ENCODE results near the gene PLIN4. TPM values are rescaled to one million over a fixed set of nuclear protein-coding genes. Genes with fewer than 3 reads are reported as not detected.

Gene PLIN4
- total and polyA plus RNA-seq, 12 donors = 0.09 to 25.4 (median 2.5) TPM

GRCh38 chr19:4453232-4454179, 64.8 kb downstream of the PLIN4 start:
- Histone ChIP-seq H3K27me3 (no peaks in the 10 kb centered on the region), H3K4me3 (no peak overlapping the region), H3K4me1 (replicated peaks in 1 of 2) (peaks cover 44 to 49% of the 10 kb centered on the region in 2 donors), H3K36me3 (replicated peaks in 1 of 2) (peaks cover 0 to 51% of the 10 kb centered on the region in 2 donors), H3K9me3 (replicated peaks in 1 of 3) (no peaks in the 10 kb centered on the region), H3K27ac (peak overlapping the region in 4 of 5 donors; percentile 9 to 95 (median 90))
- intact Hi-C loops (cut with DNase I) = loop anchor here in 1 of 2 donors (10.0 kb wide), 1 partner anchor 49 kb away; the partner anchor contains the start of genes CHAF1A and SH3GL1
- 47 to 74% (median 53%) methylated on average over 20 to 34 of the region's 34 CpGs for WGBS, 4 donors
- no peak for TF ChIP-seq CTCF (IDR thresholded peaks at IDR 0.05)
- TF ChIP-seq POLR2A (IDR thresholded peaks at IDR 0.05) = peak in 1 of 2 donors; percentile 13
- peak in 4 of 7 donors; percentile 59 to 71 (median 70) for DNase-seq

- Histone ChIP-seq H3K4me1 (replicated peaks in 1 of 2) (peaks cover 55 to 56% of the 10 kb centered on the region in 2 donors), H3K36me3 (replicated peaks in 1 of 2) (peaks cover 0 to 62% of the 10 kb centered on the region in 2 donors)
- intact Hi-C loops (cut with DNase I) = loop anchor here in 1 of 2 donors (10.0 kb wide), 1 partner anchor 48 kb away; the partner anchor contains the start of genes CHAF1A and SH3GL1
These were observed 65.9 kb downstream of the PLIN4 start for GRCh38 chr19:4452230-4452990.

More at GRCh38 chr19:4452230-4452990, 65.9 kb downstream of the PLIN4 start:
- TF ChIP-seq CTCF (IDR thresholded peaks at IDR 0.05) = no peak
- no peak for TF ChIP-seq POLR2A (IDR thresholded peaks at IDR 0.05)
- 87 to 91% (median 88%) methylated on average over 19 to 24 of the region's 24 CpGs for WGBS, 4 donors
- no peak overlapping the region for H3K4me3 ChIP-seq
- DNase-seq = no peak
- no peaks in the 10 kb centered on the region for H3K9me3 ChIP-seq (replicated peaks in 1 of 3)
- peak overlapping the region in 3 of 5 donors; percentile 88 to 95 (median 93) for H3K27ac ChIP-seq
- no peaks in the 10 kb centered on the region for H3K27me3 ChIP-seq

Other genes starting within 250 kb of the PLIN4 start
- 1 to 10 TPM in 2 of 9 donors, under 1 TPM in 1, not detected in 6; 0.67 to 4.1 (median 1.8) TPM for gene SHD, start 239.2 kb downstream of the PLIN4 start, total RNA-seq
- under 1 TPM; 0.07 to 0.80 (median 0.24) TPM for gene SHD, start 239.2 kb downstream of the PLIN4 start, polyA plus RNA-seq
- under 1 TPM in 1 of 9 donors, not detected in 8; 0.25 TPM for gene TMIGD2, start 216.1 kb downstream of the PLIN4 start, total RNA-seq
- under 1 TPM in 2 of 3 donors, not detected in 1; 0.17 to 0.24 TPM for gene TMIGD2, start 216.1 kb downstream of the PLIN4 start, polyA plus RNA-seq
- gene FSD1, start 213.9 kb downstream of the PLIN4 start, total RNA-seq = 1 to 10 TPM in 4 of 9 donors, under 1 TPM in 2, not detected in 3; 0.34 to 2.4 (median 1.1) TPM
- 1 to 10 TPM in 2 of 3 donors, under 1 TPM in 1; 0.46 to 7.2 (median 3.0) TPM for gene FSD1, start 213.9 kb downstream of the PLIN4 start, polyA plus RNA-seq
- 100 to 1,000 TPM in 1 of 9 donors, 10 to 100 TPM in 6, 1 to 10 TPM in 2; 5.7 to 106 (median 35.8) TPM for gene STAP2, start 179.7 kb downstream of the PLIN4 start, total RNA-seq
- 10 to 100 TPM in 2 of 3 donors, 1 to 10 TPM in 1; 6.7 to 63.1 (median 39.8) TPM for gene STAP2, start 179.7 kb downstream of the PLIN4 start, polyA plus RNA-seq
- 10 to 100 TPM in 6 of 9 donors, 1 to 10 TPM in 3; 4.5 to 37.5 (median 15.6) TPM for gene MPND, start 174.9 kb downstream of the PLIN4 start, total RNA-seq
- 10 to 100 TPM in 2 of 3 donors, 1 to 10 TPM in 1; 7.0 to 52.3 (median 38.5) TPM for gene MPND, start 174.9 kb downstream of the PLIN4 start, polyA plus RNA-seq
- 100 to 1,000 TPM in 1 of 9 donors, 10 to 100 TPM in 8; 45.5 to 112 (median 83.8) TPM for gene SH3GL1, start 117.9 kb downstream of the PLIN4 start, total RNA-seq
- gene SH3GL1, start 117.9 kb downstream of the PLIN4 start, polyA plus RNA-seq = 100 to 1,000 TPM in 1 of 3 donors, 10 to 100 TPM in 2; 20.9 to 104 (median 96.4) TPM
- 10 to 100 TPM in 2 of 9 donors, 1 to 10 TPM in 7; 3.4 to 14.6 (median 8.7) TPM for gene CHAF1A, start 115.8 kb downstream of the PLIN4 start, total RNA-seq
- 1 to 10 TPM; 4.0 to 8.2 (median 7.3) TPM for gene CHAF1A, start 115.8 kb downstream of the PLIN4 start, polyA plus RNA-seq
- 100 to 1,000 TPM; 113 to 317 (median 268) TPM for gene UBXN6, start 60.7 kb downstream of the PLIN4 start, total RNA-seq
- gene UBXN6, start 60.7 kb downstream of the PLIN4 start, polyA plus RNA-seq = 100 to 1,000 TPM in 2 of 3 donors, 10 to 100 TPM in 1; 53.9 to 257 (median 250) TPM
- gene HDGFL2, start 46.2 kb downstream of the PLIN4 start, total RNA-seq = 10 to 100 TPM; 29.9 to 54.6 (median 34.9) TPM
- 10 to 100 TPM; 22.0 to 74.7 (median 55.8) TPM for gene HDGFL2, start 46.2 kb downstream of the PLIN4 start, polyA plus RNA-seq
- 10 to 100 TPM in 4 of 9 donors, 1 to 10 TPM in 5; 1.5 to 47.6 (median 5.5) TPM for gene PLIN5, start 16.7 kb upstream of the PLIN4 start, total RNA-seq
- gene PLIN5, start 16.7 kb upstream of the PLIN4 start, polyA plus RNA-seq = 10 to 100 TPM in 1 of 3 donors, 1 to 10 TPM in 1, under 1 TPM in 1; 0.57 to 44.3 (median 9.0) TPM
- 10 to 100 TPM in 1 of 9 donors, 1 to 10 TPM in 5, under 1 TPM in 2, not detected in 1; 0.33 to 52.5 (median 3.2) TPM for gene LRG1, start 21.6 kb upstream of the PLIN4 start, total RNA-seq
- gene LRG1, start 21.6 kb upstream of the PLIN4 start, polyA plus RNA-seq = 1 to 10 TPM in 2 of 3 donors, under 1 TPM in 1; 0.80 to 1.6 (median 1.2) TPM
- 10 to 100 TPM in 8 of 9 donors, 1 to 10 TPM in 1; 7.1 to 59.2 (median 37.2) TPM for gene SEMA6B, start 41.2 kb upstream of the PLIN4 start, total RNA-seq
- 10 to 100 TPM in 2 of 3 donors, 1 to 10 TPM in 1; 3.1 to 19.8 (median 15.9) TPM for gene SEMA6B, start 41.2 kb upstream of the PLIN4 start, polyA plus RNA-seq
- 1 to 10 TPM; 2.6 to 8.1 (median 5.4) TPM for gene TNFAIP8L1, start 121.0 kb upstream of the PLIN4 start, total RNA-seq
- 10 to 100 TPM in 1 of 3 donors, 1 to 10 TPM in 2; 2.6 to 13.8 (median 5.8) TPM for gene TNFAIP8L1, start 121.0 kb upstream of the PLIN4 start, polyA plus RNA-seq
- 100 to 1,000 TPM in 2 of 9 donors, 10 to 100 TPM in 7; 52.1 to 159 (median 74.9) TPM for gene MYDGF, start 151.9 kb upstream of the PLIN4 start, total RNA-seq
- 10 to 100 TPM; 35.9 to 86.9 (median 76.1) TPM for gene MYDGF, start 151.9 kb upstream of the PLIN4 start, polyA plus RNA-seq
- 100 to 1,000 TPM in 1 of 9 donors, 10 to 100 TPM in 7, 1 to 10 TPM in 1; 9.5 to 117 (median 50.2) TPM for gene DPP9, start 205.4 kb upstream of the PLIN4 start, total RNA-seq
- gene DPP9, start 205.4 kb upstream of the PLIN4 start, polyA plus RNA-seq = 10 to 100 TPM; 14.6 to 56.3 (median 32.1) TPM